Naive thymus-derived CD4-positive, alpha-beta T cell (primary cell): ENCODE results near the gene ARHGAP33. TPM values are rescaled to one million over a fixed set of nuclear protein-coding genes. Genes with fewer than 3 reads are reported as not detected.

Experiments used
- ATAC-seq: fragments of 150-1000 bp; cut with Tn5 transposase; 2 replicates; pipeline ENCODE4 v1.10.0; 2021; ENCODE audit warnings: mild to moderate bottlenecking, moderate library complexity
- CTCF ChIA-PET: fragments of 350-600 bp; sonication (Branson Sonifier 250); formaldehyde crosslinking; loops from one replicate; lab custom pipeline; 2021; ENCODE audit warnings: antibody characterized with exemption; lab: Charles Lee
- POLR2A ChIA-PET: fragments of 350-600 bp; sonication (Branson Sonifier 250); formaldehyde crosslinking; loops from one replicate; lab custom pipeline; 2021; ENCODE audit warnings: antibody characterized with exemption, inconsistent platforms; lab: Charles Lee
- DNase-seq, 9 donors: peaks; one replicate each; pipeline versions ENCODE4 v3.0.0 to v3.0.0-alpha.2; 2020 to 2022; ENCODE audit warnings: mixed read lengths in 1 of 9
- H3K27ac ChIP-seq: one replicate; pipeline ENCODE4 v1.7.0; 2013; ENCODE audit warnings: mild to moderate bottlenecking, low read depth, low read length, moderate library complexity
- H3K27me3 ChIP-seq, 2 donors: one replicate each; pipeline ENCODE4 v1.7.0; 2013; ENCODE audit warnings: low read length in 2 of 2, mild to moderate bottlenecking in 2 of 2, moderate library complexity in 2 of 2; ENCODE audit not compliant: control insufficient read depth in 2 of 2, insufficient read depth in 2 of 2
- H3K36me3 ChIP-seq, 3 experiments: 1 replicate in 2 of 3; 2 replicates in 1 of 3; pipeline ENCODE4 v1.7.0; 2013; ENCODE audit warnings: low read length in 3 of 3, mild to moderate bottlenecking in 3 of 3, moderate library complexity in 1 of 3; ENCODE audit not compliant: insufficient read depth in 3 of 3, control insufficient read depth in 2 of 3
- H3K4me1 ChIP-seq, 2 donors: one replicate each; pipeline ENCODE4 v1.7.0; 2013; ENCODE audit warnings: low read length in 2 of 2, mild to moderate bottlenecking in 2 of 2, moderate library complexity in 1 of 2; ENCODE audit not compliant: control insufficient read depth in 2 of 2, insufficient read depth in 2 of 2
- H3K4me3 ChIP-seq: 2 replicates; pipeline ENCODE4 v1.7.0; 2013; ENCODE audit warnings: mild to moderate bottlenecking, low read length
- H3K9me3 ChIP-seq, 3 experiments: 1 replicate in 2 of 3; 2 replicates in 1 of 3; pipeline ENCODE4 v1.7.0; 2013; ENCODE audit warnings: low read length in 3 of 3; ENCODE audit not compliant: control insufficient read depth in 2 of 3
- H3K27ac Mint-ChIP-seq, 9 donors: one replicate each; pipeline ENCODE4 v1.8.0; 2020 to 2022; ENCODE audit warnings: mixed read lengths in 9 of 9, mild to moderate bottlenecking in 8 of 9, moderate library complexity in 5 of 9, inconsistent platforms in 2 of 9
- H3K27me3 Mint-ChIP-seq, 5 donors: one replicate each; pipeline ENCODE4 v1.8.0; 2021 to 2022; ENCODE audit warnings: mixed read lengths in 5 of 5, mild to moderate bottlenecking in 1 of 5
- H3K36me3 Mint-ChIP-seq, 5 donors: one replicate each; pipeline ENCODE4 v1.8.0; 2020 to 2022; ENCODE audit warnings: mixed read lengths in 5 of 5, mild to moderate bottlenecking in 3 of 5, inconsistent platforms in 1 of 5
- H3K4me1 Mint-ChIP-seq, 7 donors: one replicate each; pipeline ENCODE4 v1.8.0; 2020 to 2022; ENCODE audit warnings: mixed read lengths in 7 of 7, mild to moderate bottlenecking in 3 of 7, inconsistent platforms in 1 of 7
- H3K4me3 Mint-ChIP-seq, 10 donors: one replicate each; pipeline ENCODE4 v1.8.0; 2020 to 2022; ENCODE audit warnings: mild to moderate bottlenecking in 10 of 10, mixed read lengths in 10 of 10, moderate library complexity in 6 of 10, inconsistent platforms in 2 of 10
- H3K9me3 Mint-ChIP-seq, 11 donors: one replicate each; pipeline ENCODE4 v1.8.0; 2020 to 2022; ENCODE audit warnings: mixed read lengths in 11 of 11, mild to moderate bottlenecking in 4 of 11, inconsistent platforms in 1 of 11, moderate library complexity in 1 of 11
- intact Hi-C, 2 donors: fragments of 100-400 bp; cut with micrococcal nuclease; formaldehyde crosslinking; loops; one replicate each; pipeline ENCODE4 v1.15.1; 2023
- polyA plus RNA-seq, 2 donors: library from polyadenylated mRNA; unstranded; fragments of 300-500 nt; fragmentation: Illumina TruSeq; gene quantifications; one replicate each; pipeline ENCODE4 v1.2.3, GENCODE V29; 2021
- total RNA-seq, 6 experiments: library from RNA in 5 of 6; stranded (reverse) in 5 of 6; gene quantifications; 1 replicate in 5 of 6; 2 replicates in 1 of 6; pipeline ENCODE4 v1.2.3 and lab custom pipeline; 2021 to 2026

The ARHGAP33 gene
- total and polyA plus RNA-seq, 7 experiments from 2014 or later = 0.09 to 55.5 (median 20.6) TPM

DNA sequence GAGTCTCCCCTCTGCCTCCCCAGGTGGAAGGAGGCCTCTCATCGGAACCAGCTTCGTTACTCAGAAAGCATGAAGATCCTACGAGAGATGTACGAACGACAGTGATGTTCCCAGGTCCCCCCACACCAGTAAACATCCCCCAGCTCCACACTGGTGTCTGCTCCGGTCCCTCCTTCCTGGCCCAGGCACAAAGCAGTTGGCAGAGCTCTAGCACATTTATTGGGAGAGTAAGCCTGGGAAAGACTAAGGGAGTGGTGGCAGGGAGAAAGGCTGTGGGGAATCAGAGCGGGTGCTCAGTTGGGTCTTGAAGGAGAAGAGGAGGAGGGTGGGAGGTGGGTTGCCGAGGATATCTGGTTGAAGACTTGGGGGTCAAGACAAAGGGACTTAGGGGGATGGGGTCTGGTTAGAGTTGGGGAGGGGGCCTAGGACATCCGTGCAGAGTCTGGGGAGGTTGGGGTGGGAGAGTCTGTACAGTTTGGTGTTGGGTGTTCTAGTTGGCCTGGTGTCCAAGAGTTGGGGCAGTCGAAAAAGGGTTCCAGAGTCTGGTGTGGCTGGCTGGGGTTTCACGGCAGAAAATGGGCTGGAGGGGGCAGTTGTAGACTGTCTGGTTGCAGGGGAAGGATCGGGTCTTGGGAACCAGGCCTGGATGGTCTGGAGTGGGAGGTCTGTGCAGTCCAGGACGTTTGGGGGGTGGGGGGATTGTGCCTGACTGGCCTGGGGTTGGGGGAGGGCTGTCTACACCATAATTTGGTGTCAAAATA lies 20.8 kb upstream of the ARHGAP33 start:
- H3K27me3 ChIP-seq = peaks cover 0 to 4% of the 10 kb centered on the region in 2 donors
- POLR2A ChIA-PET = interaction anchor here (0.6 kb wide), 1 partner anchor 11 kb away, joined by 3 read pairs; no protein-coding TSS in a partner anchor
- peaks cover 10 to 32% of the 10 kb centered on the region in 2 donors for H3K4me1 ChIP-seq
- CTCF ChIA-PET = interaction anchor here (0.5 kb wide), 1 partner anchor 61 kb away, joined by 3 read pairs; no protein-coding TSS in a partner anchor
- Mint-ChIP-seq H3K27me3 (peaks cover 0 to 12% (median 5%) of the 10 kb centered on the region in 5 donors), H3K9me3 (peaks cover 0 to 4% (median 0%) of the 10 kb centered on the region in 11 donors), H3K4me1 (peaks cover 13 to 43% (median 33%) of the 10 kb centered on the region in 7 donors), H3K27ac (no peak overlapping the region), H3K36me3 (peaks cover 0 to 15% (median 5%) of the 10 kb centered on the region in 5 donors), H3K4me3 (peak overlapping the region in 7 of 10 donors; percentile 30 to 92 (median 64))
- ATAC-seq = no peak
- no peak for DNase-seq
- peaks cover 0 to 31% (median 0%) of the 10 kb centered on the region in 3 experiments for H3K36me3 ChIP-seq
- intact Hi-C loops = no loop called here
- no peaks in the 10 kb centered on the region for H3K9me3 ChIP-seq
- no peak overlapping the region for H3K4me3 ChIP-seq
- H3K27ac ChIP-seq = no peak overlapping the region

DNA sequence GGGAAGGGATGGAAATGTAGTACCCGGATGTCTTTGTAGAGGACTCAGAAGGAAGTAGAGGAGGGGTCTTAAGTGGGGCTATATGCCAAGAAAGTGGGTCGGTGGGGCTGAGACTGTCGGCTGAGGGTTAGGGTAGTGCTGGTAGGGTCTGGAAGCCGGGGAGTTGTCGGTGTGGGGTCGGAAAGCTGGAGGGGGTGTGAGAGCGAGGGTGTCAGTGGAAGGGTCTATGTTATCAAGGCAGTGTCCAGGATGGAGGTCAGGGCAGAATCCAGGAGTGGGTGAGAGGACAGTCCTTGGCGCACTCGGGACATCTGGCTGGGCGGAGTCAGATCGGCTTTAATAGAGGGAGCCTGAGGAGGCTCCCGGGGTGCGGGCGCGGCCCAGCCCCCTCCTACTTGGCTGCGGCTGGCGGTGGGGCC lies 20.2 kb upstream of the ARHGAP33 start:
- Mint-ChIP-seq H3K27me3 (peaks cover 0 to 12% (median 5%) of the 10 kb centered on the region in 5 donors), H3K4me3 (peak overlapping the region; percentile 30 to 92 (median 58)), H3K9me3 (peaks cover 0 to 4% (median 0%) of the 10 kb centered on the region in 11 donors), H3K27ac (no peak overlapping the region), H3K36me3 (peaks cover 0 to 15% (median 5%) of the 10 kb centered on the region in 5 donors), H3K4me1 (peaks cover 13 to 42% (median 33%) of the 10 kb centered on the region in 7 donors)
- H3K9me3 ChIP-seq = no peaks in the 10 kb centered on the region
- CTCF ChIA-PET = no interaction called here
- intact Hi-C loops = no loop called here
- H3K4me1 ChIP-seq = peaks cover 10 to 35% of the 10 kb centered on the region in 2 donors
- H3K27me3 ChIP-seq = peaks cover 0 to 4% of the 10 kb centered on the region in 2 donors
- peaks cover 0 to 34% (median 0%) of the 10 kb centered on the region in 3 experiments for H3K36me3 ChIP-seq
- POLR2A ChIA-PET = interaction anchor here (2.7 kb wide), 1 partner anchor 10 kb away, joined by 18 read pairs; the partner anchor contains the start of genes PSENEN and U2AF1L4
- no peak overlapping the region for H3K27ac ChIP-seq
- no peak for DNase-seq
- no peak for ATAC-seq
- no peak overlapping the region for H3K4me3 ChIP-seq

DNA sequence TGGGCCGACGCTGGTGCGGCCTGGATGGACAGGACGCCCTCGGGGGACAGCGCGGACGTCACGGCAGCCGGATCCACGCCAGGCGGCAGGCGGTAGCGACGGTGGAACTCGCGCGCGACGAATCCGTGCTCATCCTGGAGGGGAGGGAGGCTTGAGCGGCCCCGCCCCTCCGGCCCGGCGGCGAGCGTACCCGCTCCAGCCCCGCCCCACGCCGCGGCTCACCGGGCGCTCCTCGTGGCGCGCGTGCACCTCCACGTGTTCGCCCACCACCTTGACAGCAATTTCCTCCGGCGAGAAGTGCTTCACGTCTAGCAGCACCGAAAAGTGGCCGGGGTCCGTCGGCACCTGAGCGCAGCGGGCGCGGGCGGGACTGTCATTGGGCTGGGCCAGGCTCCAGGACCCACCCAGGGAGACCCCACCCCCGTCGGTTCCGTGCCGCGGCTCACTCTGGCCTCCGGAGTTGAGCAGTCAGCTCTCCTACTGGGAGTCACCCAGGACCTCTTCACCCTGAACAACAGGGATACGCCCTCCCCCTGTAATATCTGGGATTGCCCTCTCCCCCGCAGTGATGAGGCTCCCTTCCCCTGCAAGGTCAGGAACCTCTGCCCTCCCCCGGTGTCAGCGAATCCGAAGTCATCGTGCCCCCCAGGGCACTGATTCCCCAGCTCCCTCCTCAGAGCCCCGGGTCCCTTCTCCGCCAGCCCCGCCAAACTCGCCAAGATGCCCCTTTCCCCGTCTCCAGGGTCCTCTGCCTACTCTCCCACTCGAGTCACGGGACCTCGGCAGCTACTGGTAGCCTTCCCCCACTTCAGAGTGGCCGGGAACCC lies 19.6 kb upstream of the ARHGAP33 start:
- Histone ChIP-seq H3K4me3 (no peak overlapping the region), H3K27ac (no peak overlapping the region), H3K36me3 (peaks cover 0 to 35% (median 0%) of the 10 kb centered on the region in 3 experiments), H3K27me3 (peaks cover 0 to 4% of the 10 kb centered on the region in 2 donors), H3K9me3 (no peaks in the 10 kb centered on the region), H3K4me1 (peaks cover 10 to 35% of the 10 kb centered on the region in 2 donors)
- ATAC-seq = no peak
- ChIA-PET CTCF (no interaction called here), POLR2A (interaction anchor here (2.3 to 2.7 kb wide), 2 partner anchors 8 to 11 kb away, joined by 17 to 18 read pairs; partner anchors contain the start of genes LIN37, PSENEN and U2AF1L4)
- peaks cover 0 to 4% (median 0%) of the 10 kb centered on the region in 11 donors for H3K9me3 Mint-ChIP-seq
- DNase-seq = peak in 8 of 9 donors; percentile 44 to 63 (median 56)
- peaks cover 0 to 12% (median 5%) of the 10 kb centered on the region in 5 donors for H3K27me3 Mint-ChIP-seq
- peak overlapping the region in 5 of 9 donors; percentile 17 to 54 (median 38) for H3K27ac Mint-ChIP-seq
- intact Hi-C loops = no loop called here
- H3K4me3 Mint-ChIP-seq = peak overlapping the region; percentile 41 to 92 (median 74)
- peaks cover 0 to 15% (median 5%) of the 10 kb centered on the region in 5 donors for H3K36me3 Mint-ChIP-seq
- H3K4me1 Mint-ChIP-seq = peaks cover 13 to 42% (median 33%) of the 10 kb centered on the region in 7 donors

DNA sequence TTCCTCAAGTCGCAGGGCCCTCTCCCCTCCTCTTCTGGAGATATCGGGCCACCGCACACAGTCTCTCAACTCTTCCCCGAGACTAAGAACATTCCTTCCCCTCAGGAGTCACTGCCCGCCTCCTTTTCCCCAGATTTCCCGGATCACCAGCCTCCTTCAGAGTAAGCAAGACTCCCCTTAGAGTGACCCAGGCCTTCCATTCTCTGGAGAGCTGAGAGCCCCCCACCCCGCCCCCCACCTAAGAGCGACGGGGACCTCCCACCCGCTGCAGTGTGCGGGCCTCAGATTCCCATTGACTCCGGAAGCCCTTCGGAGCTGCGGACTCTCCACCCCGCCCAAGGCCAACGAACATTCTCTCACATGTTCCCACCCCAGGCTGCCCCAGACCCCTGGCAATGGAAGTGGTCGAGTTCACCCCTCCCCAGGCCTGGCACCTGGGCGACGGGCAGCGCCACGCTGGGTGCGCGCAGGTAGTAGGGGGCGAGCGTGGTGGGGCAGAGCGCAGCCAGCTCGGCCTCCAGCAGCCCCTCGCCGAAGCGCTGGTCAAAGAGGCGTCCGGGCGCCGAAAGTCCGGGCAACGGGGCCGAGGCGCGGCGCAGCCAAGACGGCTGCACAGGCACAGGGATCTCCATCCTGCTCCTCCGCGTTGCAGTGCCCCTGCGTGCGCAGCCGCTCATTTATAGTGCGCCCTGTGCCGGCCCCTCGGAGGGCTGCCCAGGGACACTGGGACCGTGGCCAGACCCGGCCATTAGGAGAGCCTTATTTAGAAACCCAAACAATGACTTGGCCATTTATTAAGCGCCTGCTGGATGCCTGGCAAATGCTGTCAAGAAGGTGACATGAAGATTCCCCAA lies 18.8 kb upstream of the ARHGAP33 start, which contains the start of gene HSPB6:
Gene HSPB6, minus strand, starts transcription at position 653 of the 854 bp plus-strand sequence. Its CDS starts 21 bp downstream, at position 632.
- Mint-ChIP-seq H3K4me3 (peak within 1 kb of the TSS; percentile 92 to 100 (median 96)), H3K4me1 (peaks cover 13 to 42% (median 33%) of the 10 kb centered on the region in 7 donors), H3K36me3 (peaks cover 0 to 20% (median 5%) of the 10 kb centered on the region in 5 donors), H3K27ac (peak within 1 kb of the TSS; percentile 89 to 99 (median 95)), H3K9me3 (peaks cover 0 to 4% (median 0%) of the 10 kb centered on the region in 11 donors), H3K27me3 (peaks cover 0 to 12% (median 5%) of the 10 kb centered on the region in 5 donors)
- Histone ChIP-seq H3K9me3 (no peaks in the 10 kb centered on the region), H3K27me3 (peaks cover 0 to 4% of the 10 kb centered on the region in 2 donors), H3K4me3 (peak within 1 kb of the TSS; percentile 99), H3K4me1 (peaks cover 10 to 35% of the 10 kb centered on the region in 2 donors), H3K36me3 (peaks cover 0 to 38% (median 0%) of the 10 kb centered on the region in 3 experiments), H3K27ac (no peak within 1 kb of the TSS)
- ChIA-PET CTCF (no interaction called here), POLR2A (interaction anchor here (0.7 to 2.7 kb wide), 5 partner anchors 8 to 45 kb away, joined by 3 to 18 read pairs (median 9); partner anchors contain the start of genes IGFLR1, LIN37, PSENEN and U2AF1L4)
- no peak for ATAC-seq
- intact Hi-C loops = no loop called here
- no peak for DNase-seq

DNA sequence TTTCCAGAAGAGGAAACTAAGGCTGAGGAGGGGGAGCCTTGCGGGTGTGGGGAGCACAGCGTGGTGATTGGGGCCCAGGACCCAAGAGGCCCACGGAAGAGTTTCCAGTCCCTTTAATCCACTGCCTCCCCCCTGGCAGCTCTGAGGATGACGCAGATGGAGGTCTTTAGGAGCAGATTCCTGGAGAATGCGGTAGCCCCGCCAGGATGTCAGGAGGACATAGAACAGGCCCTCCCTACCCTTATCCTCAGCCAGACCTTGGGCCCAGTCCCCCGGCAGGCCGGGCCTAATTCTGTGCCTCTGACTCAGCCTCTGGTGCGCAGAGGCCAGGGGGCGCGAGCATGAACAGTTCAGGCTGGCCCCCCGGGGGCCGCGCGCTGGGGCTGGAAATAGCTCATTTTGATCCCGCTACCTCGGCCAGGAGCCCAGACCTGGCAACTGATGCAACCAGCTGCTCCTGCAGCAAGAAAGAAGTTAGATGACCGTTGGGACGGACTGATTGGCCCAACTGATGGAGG lies 18.1 kb upstream of the ARHGAP33 start:
- intact Hi-C loops = no loop called here
- DNase-seq (peak in 3 of 9 donors; percentile 25 to 54 (median 28)), ATAC-seq (no peak)
- H3K27ac ChIP-seq = no peak overlapping the region
- H3K4me1 ChIP-seq = peaks cover 10 to 35% of the 10 kb centered on the region in 2 donors
- peaks cover 0 to 4% of the 10 kb centered on the region in 2 donors for H3K27me3 ChIP-seq
- ChIA-PET CTCF (no interaction called here), POLR2A (interaction anchor here (0.6 to 2.7 kb wide), 5 partner anchors 9 to 358 kb away, joined by 3 to 18 read pairs (median 9); partner anchors contain the start of genes IGFLR1, LIN37, POLR2I and PSENEN)
- H3K9me3 ChIP-seq = no peaks in the 10 kb centered on the region
- H3K9me3 Mint-ChIP-seq = peaks cover 0 to 4% (median 0%) of the 10 kb centered on the region in 11 donors
- peaks cover 0 to 40% (median 4%) of the 10 kb centered on the region in 3 experiments for H3K36me3 ChIP-seq
- H3K27me3 Mint-ChIP-seq = peaks cover 0 to 12% (median 5%) of the 10 kb centered on the region in 5 donors
- H3K4me1 Mint-ChIP-seq = peaks cover 13 to 42% (median 37%) of the 10 kb centered on the region in 7 donors
- peaks cover 0 to 25% (median 5%) of the 10 kb centered on the region in 5 donors for H3K36me3 Mint-ChIP-seq
- peak overlapping the region in 8 of 9 donors; percentile 51 to 99 (median 92) for H3K27ac Mint-ChIP-seq
- H3K4me3 ChIP-seq = peak overlapping the region; percentile 99
- H3K4me3 Mint-ChIP-seq = peak overlapping the region; percentile 92 to 100 (median 96)
